ENCODE data around the gene DUOX2. TPM values are rescaled to one million over a fixed set of nuclear protein-coding genes. Genes with fewer than 3 reads are reported as not detected.

DUOX2 gene
- total and polyA plus RNA-seq, 2 of the 8 experiments (the other 6 are each of a cell fraction or from before 2014, with no cell fraction given): 0.08 TPM; not detected in 1

GRCh38 chr15:45110256-45110820 is 3.6 kb downstream of the DUOX2 start:
- Histone ChIP-seq H3K9ac (replicated peaks in 1 of 4; ENCODE audit: extremely low read depth in 1 of 4, low read depth in 3 of 4, low read length in 3 of 4) (no peak overlapping the region), H3K27me3 (replicated peaks in 1 of 4; ENCODE audit: control insufficient read depth in 3 of 4, extremely low read depth in 1 of 4, insufficient read depth in 3 of 4, low read length in 3 of 4) (peaks cover 58 to 72% (median 63%) of the 10 kb centered on the region in 4 experiments), H3K79me2 (ENCODE audit: control insufficient read depth in 1 of 2, insufficient read depth in 2 of 2, low read length in 2 of 2) (no peaks in the 10 kb centered on the region), H2BK120ac (replicated peaks; ENCODE audit: low read depth, low read length) (no peak overlapping the region), H2BK5ac (ENCODE audit: low read depth, low read length) (no peak overlapping the region), H3K4me1 (replicated peaks in 1 of 4; ENCODE audit: control insufficient read depth in 3 of 4, insufficient read depth in 4 of 4, low read length in 3 of 4) (peaks cover 0 to 23% (median 17%) of the 10 kb centered on the region in 4 experiments; a peak in 6 of 7 replicates), H3K79me1 (ENCODE audit: low read depth, low read length) (no peaks in the 10 kb centered on the region), H3K27ac (ENCODE audit: low read depth, low read length) (no peak overlapping the region), H3K36me3 (ENCODE audit: control insufficient read depth in 2 of 4, insufficient read depth in 4 of 4, low read length in 3 of 4) (peaks cover 0 to 3% (median 0%) of the 10 kb centered on the region in 4 experiments; a peak in 1 of 8 replicates), H3K4me2 (ENCODE audit: insufficient read depth in 1 of 2, low read depth in 2 of 2, low read length in 2 of 2) (no peak overlapping the region), H2BK15ac (ENCODE audit: low read length) (no peak overlapping the region), H2BK12ac (ENCODE audit: low read depth, low read length) (no peak overlapping the region), H3K14ac (ENCODE audit: insufficient read length) (no peak overlapping the region), H3K4me3 (ENCODE audit: extremely low read depth in 1 of 4, insufficient read depth in 2 of 4, low read depth in 3 of 4, low read length in 4 of 4) (no peak overlapping the region), H2AFZ (ENCODE audit: low read length) (no peak overlapping the region), H4K5ac (ENCODE audit: insufficient read length, low read depth, low read length) (no peak overlapping the region), H3K23ac (ENCODE audit: insufficient read length) (no peak overlapping the region), H2BK20ac (ENCODE audit: low read length) (no peak overlapping the region), H2AK5ac (ENCODE audit: low read depth, low read length) (no peak overlapping the region), H3K23me2 (ENCODE audit: low read depth, low read length) (peaks cover 6% of the 10 kb centered on the region; the same call in 1 of the 2 replicates), H3K9me3 (ENCODE audit: insufficient read depth in 2 of 2, low read depth in 1 of 2, low read length in 1 of 2) (no peaks in the 10 kb centered on the region; a peak in 1 of 4 replicates), H3K18ac (ENCODE audit: extremely low read depth, low read length) (no peak overlapping the region), H3K56ac (replicated peaks; ENCODE audit: insufficient read length, low read depth, low read length) (no peak overlapping the region), H4K20me1 (replicated peaks in 1 of 2; ENCODE audit: control insufficient read depth in 1 of 2, insufficient read depth in 2 of 2, low read length in 2 of 2) (peaks cover 17 to 31% of the 10 kb centered on the region in 2 experiments), H4K8ac (ENCODE audit: extremely low read depth, insufficient read depth, low read length) (no peak overlapping the region), H3K4ac (replicated peaks; ENCODE audit: insufficient read length, low read depth, low read length) (no peak overlapping the region), H4K91ac (replicated peaks; ENCODE audit: insufficient read length, low read length) (no peak overlapping the region)
- 55% methylated on average over 9 of the region's 11 CpGs; no CpG with 5 or more reads in 1 of the 2 experiments for WGBS, 2 experiments (ENCODE audit: extremely low coverage in 1 of 2, insufficient coverage in 1 of 2, insufficient read length in 1 of 2, insufficient replicate concordance in 2 of 2, low coverage in 1 of 2, low lambda C conversion rate in 2 of 2, missing lambda C conversion rate in 1 of 2)
- ChIA-PET CTCF (ENCODE audit: partially characterized antibody) (interaction anchor here (0.7 to 3.3 kb wide), 10 partner anchors 8 to 53 kb away, joined by 3 to 22 read pairs (median 4); no protein-coding TSS in a partner anchor), POLR2A (ENCODE audit: partially characterized antibody) (no interaction called here)
- no peak for DNase-seq (ENCODE audit: low read depth in 1 of 2, low spot score in 2 of 2)
- peak; percentile 32 for FAIRE-seq
- no peak for TF ChIP-seq BRCA1 (IDR thresholded peaks at IDR 0.05; ENCODE audit: low read depth, low read length)
- peak; percentile 57 for TF ChIP-seq EZH2 (IDR thresholded peaks at IDR 0.05; ENCODE audit: low read depth, low read length, severe bottlenecking)
- peak; percentile 19 to 32 (median 25); a peak in 3 of 4 replicates for TF ChIP-seq CTCF (IDR thresholded peaks at IDR 0.05; ENCODE audit: control extremely low read depth in 1 of 3, insufficient read depth in 1 of 3, low read depth in 1 of 3, low read length in 3 of 3)
- peak; percentile 75; the same call in 1 of the 2 replicates for TF ChIP-seq SUZ12 (IDR thresholded peaks at IDR 0.05; ENCODE audit: low read length)
- no peak for TF ChIP-seq JUND (IDR thresholded peaks at IDR 0.05; ENCODE audit: low read length)
- TF ChIP-seq RNF2 (IDR thresholded peaks at IDR 0.05; ENCODE audit: borderline replicate concordance, low read depth, low read length, missing control alignments, poor library complexity, severe bottlenecking): no peak
- TF ChIP-seq ZNF274 (IDR thresholded peaks at IDR 0.05; ENCODE audit: borderline replicate concordance, extremely low read depth, low read length): no peak
- peak; percentile 24 to 38; a peak in 2 of 4 replicates for TF ChIP-seq RAD21 (IDR thresholded peaks at IDR 0.05 in 1 of 2, conservative IDR thresholded peaks at IDR 0.05 in 1 of 2; ENCODE audit: low read depth in 2 of 2, low read length in 2 of 2)
- no peak for TF ChIP-seq TEAD4 (IDR thresholded peaks at IDR 0.05; ENCODE audit: low read depth, low read length)
